IMR-90 (cell line): ENCODE data around the gene EIF1B. TPM values are rescaled to one million over a fixed set of nuclear protein-coding genes. Genes with fewer than 3 reads are reported as not detected.
"Not testable (repeated sequence)": the region's sequence is repeated elsewhere in the genome, so short reads cannot be mapped to it uniquely, and the experiment has no call there.

Source experiments
- ATAC-seq: fragments of 200-7000 bp; cut with Tn5 transposase; 2 replicates; pipeline ENCODE4 v1.9.1; 2020; ENCODE audit warnings: low read depth, mild to moderate bottlenecking, moderate library complexity
- BruUV-seq: library from RNA; stranded (reverse); fragments of 400-500 nt; replicated peaks from 2 replicates; lab custom pipeline; 2021; lab: Mats Ljungman, UMichigan
- CTCF ChIA-PET: fragments of 300-600 bp; formaldehyde crosslinking; extraction: SDS; loops from one replicate; lab custom pipeline; 2021; ENCODE audit warnings: antibody characterized with exemption; lab: Yijun Ruan, JAX
- POLR2A ChIA-PET: fragments of 300-600 bp; sonication (Branson Sonifier 250); formaldehyde crosslinking; loops from one replicate; lab custom pipeline; 2022; ENCODE audit warnings: antibody characterized with exemption; ENCODE audit not compliant: unreplicated experiment; lab: Charles Lee
- DNase-seq: peaks from one replicate; pipeline ENCODE4 v3.0.0; 2013
- H2AFZ ChIP-seq: replicated peaks from 2 replicates; pipeline ENCODE3; 2013; ENCODE audit warnings: low read length, mild to moderate bottlenecking; ENCODE audit not compliant: poor library complexity
- H2AK5ac ChIP-seq: 2 replicates; pipeline ENCODE4 v1.6.1; 2013; ENCODE audit warnings: low read depth, low read length, inconsistent platforms
- H2AK9ac ChIP-seq: replicated peaks from 2 replicates; pipeline ENCODE3; 2013; ENCODE audit warnings: mild to moderate bottlenecking, low read depth, low read length, moderate library complexity; ENCODE audit not compliant: poor library complexity
- H2BK120ac ChIP-seq: 2 replicates; pipeline ENCODE4 v1.6.1; 2013; ENCODE audit warnings: low read depth, low read length, inconsistent platforms
- H2BK15ac ChIP-seq: 3 replicates; pipeline ENCODE4 v1.6.1; 2013; ENCODE audit warnings: low read depth, low read length, inconsistent platforms
- H2BK20ac ChIP-seq: 2 replicates; pipeline ENCODE4 v1.6.1; 2013; ENCODE audit warnings: low read depth, mild to moderate bottlenecking, inconsistent platforms, low read length, moderate library complexity
- H2BK5ac ChIP-seq: 2 replicates; pipeline ENCODE4 v1.6.1; 2013; ENCODE audit warnings: mild to moderate bottlenecking, low read depth, low read length, inconsistent platforms; ENCODE audit not compliant: poor library complexity, severe bottlenecking
- H3K14ac ChIP-seq: replicated peaks from 2 replicates; pipeline ENCODE4 v1.6.1; 2013; ENCODE audit warnings: low read depth, low read length, inconsistent platforms
- H3K18ac ChIP-seq: 2 replicates; pipeline ENCODE4 v1.6.1; 2013; ENCODE audit warnings: low read depth, low read length, control low read depth
- H3K23ac ChIP-seq: 2 replicates; pipeline ENCODE4 v1.6.1; 2013; ENCODE audit warnings: low read depth, low read length, inconsistent platforms
- H3K27ac ChIP-seq: 2 replicates; pipeline ENCODE4 v1.5.1; 2013; ENCODE audit warnings: mild to moderate bottlenecking, control low read depth, low read length; ENCODE audit not compliant: insufficient read depth
- H3K27me3 ChIP-seq: 2 replicates; pipeline ENCODE4 v1.6.1; 2013; ENCODE audit warnings: low read length; ENCODE audit not compliant: control insufficient read depth, insufficient read depth
- H3K36me3 ChIP-seq: 2 replicates; pipeline ENCODE4 v1.6.1; 2013; ENCODE audit warnings: low read length, mixed read lengths; ENCODE audit not compliant: control insufficient read depth, insufficient read depth
- H3K4ac ChIP-seq: 2 replicates; pipeline ENCODE4 v1.6.1; 2013; ENCODE audit warnings: low read depth, low read length, inconsistent platforms
- H3K4me1 ChIP-seq: 2 replicates; pipeline ENCODE4 v1.6.1; 2013; ENCODE audit warnings: low read length, mixed read lengths; ENCODE audit not compliant: control insufficient read depth, insufficient read depth
- H3K4me2 ChIP-seq: 2 replicates; pipeline ENCODE4 v1.6.1; 2013; ENCODE audit warnings: low read depth, mild to moderate bottlenecking, control low read depth, low read length, moderate library complexity
- H3K4me3 ChIP-seq: 2 replicates; pipeline ENCODE4 v1.5.1; 2013; ENCODE audit warnings: low read depth, mild to moderate bottlenecking, control low read depth, low read length, moderate library complexity; ENCODE audit not compliant: insufficient read depth
- H3K56ac ChIP-seq: 2 replicates; pipeline ENCODE4 v1.6.1; 2013; ENCODE audit warnings: low read length, inconsistent platforms; ENCODE audit not compliant: insufficient read depth; ENCODE audit errors: extremely low read depth
- H3K79me1 ChIP-seq, 2 experiments: 2 replicates each; pipeline ENCODE4 v1.6.1; 2013; ENCODE audit warnings: low read length in 2 of 2, inconsistent platforms in 1 of 2, low read depth in 1 of 2
- H3K9ac ChIP-seq: 2 replicates; pipeline ENCODE4 v1.6.1; 2013; ENCODE audit warnings: low read depth, low read length, control low read depth
- H3K9me1 ChIP-seq: 2 replicates; pipeline ENCODE4 v1.6.1; 2013; ENCODE audit warnings: low read length, inconsistent platforms; ENCODE audit not compliant: insufficient read depth
- H3K9me3 ChIP-seq: 2 replicates; pipeline ENCODE4 v1.6.1; 2013; ENCODE audit warnings: low read length; ENCODE audit not compliant: control insufficient read depth, insufficient read depth
- H4K20me1 ChIP-seq: 2 replicates; pipeline ENCODE4 v1.6.1; 2013; ENCODE audit warnings: low read length, inconsistent platforms; ENCODE audit not compliant: insufficient read depth
- H4K5ac ChIP-seq: 2 replicates; pipeline ENCODE4 v1.6.1; 2013; ENCODE audit warnings: mild to moderate bottlenecking, low read depth, low read length, control low read depth
- H4K8ac ChIP-seq, 2 experiments: 2 replicates each; pipeline ENCODE4 v1.6.1; 2013; ENCODE audit warnings: low read depth in 2 of 2, low read length in 2 of 2, control low read depth in 1 of 2, inconsistent platforms in 1 of 2
- H4K91ac ChIP-seq: 2 replicates; pipeline ENCODE4 v1.6.1; 2013; ENCODE audit warnings: low read depth, low read length, inconsistent platforms; ENCODE audit not compliant: insufficient read depth
- WGBS, 2 experiments: methylation state at CpG; one replicate each; pipeline versions ENCODE4 v1.1.5 to v1.1.7; 2013; ENCODE audit warnings: missing lambda C conversion rate in 2 of 2; ENCODE audit not compliant: insufficient read length in 1 of 2; ENCODE audit errors: extremely low coverage in 2 of 2; 5-methylcytosine and 5-hydroxymethylcytosine counted together
- dilution Hi-C: fragments of 300-500 bp; cut with HindIII; formaldehyde crosslinking; loops from one replicate; pipeline ENCODE4 v1.14.3; 2018; ENCODE audit warnings: low sequenced_read_pairs; ENCODE audit not compliant: unreplicated experiment
- in situ Hi-C: fragments of 300-500 bp; cut with MboI; formaldehyde crosslinking; loops from 3 replicates; pipeline ENCODE4 v1.14.3; 2019; ENCODE audit warnings: low sequenced_read_pairs, inconsistent platforms, mixed read lengths
- intact Hi-C: fragments of 100-400 bp; cut with micrococcal nuclease; formaldehyde crosslinking; loops from 2 replicates; pipeline ENCODE4 v1.10.0; 2022
- polyA plus RNA-seq, 3 experiments: library from polyadenylated mRNA; depleted of rRNA; stranded (reverse); fragments of >200 nt; gene quantifications; 2 replicates each; pipeline ENCODE4 v1.2.3, GENCODE V29; 2012; ENCODE audit warnings: low replicate concordance in 1 of 3
- total RNA-seq: library from RNA; depleted of rRNA; stranded (reverse); fragments of >200 nt; gene quantifications from 2 replicates; pipeline ENCODE4 v1.2.3, GENCODE V29; 2012

The EIF1B gene
- total and polyA plus RNA-seq, 2 of the 4 experiments (the other 2 are of a cell fraction): 11.3 to 25.9 TPM

DNA sequence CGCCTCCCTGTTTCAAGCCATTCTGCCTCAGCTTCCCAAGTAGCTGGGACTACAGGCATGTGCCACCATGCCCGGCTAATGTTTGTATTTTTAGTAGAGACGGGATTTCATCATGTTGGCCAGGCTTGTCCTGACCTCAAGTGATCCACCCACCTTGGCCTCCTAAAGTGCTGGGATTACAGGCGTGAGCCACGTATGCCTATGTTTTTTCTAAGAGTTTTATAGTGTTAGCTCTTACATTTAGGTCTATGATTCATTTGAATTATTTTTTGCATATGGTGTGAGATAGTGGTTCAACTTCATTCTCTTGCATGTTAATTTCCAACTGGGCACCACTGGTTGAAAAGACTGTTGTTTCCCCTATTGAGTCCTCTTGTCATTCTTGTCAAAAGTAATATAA is 26.4 kb upstream of the EIF1B start:
- H2BK120ac ChIP-seq, H3K79me1 ChIP-seq, H3K4me3 ChIP-seq, H3K23ac ChIP-seq, H3K27me3 ChIP-seq, BruUV-seq, H2AK5ac ChIP-seq, H3K14ac ChIP-seq, H2AK9ac ChIP-seq, POLR2A ChIA-PET, H3K27ac ChIP-seq, H2AFZ ChIP-seq, CTCF ChIA-PET, H2BK5ac ChIP-seq, H2BK15ac ChIP-seq, H2BK20ac ChIP-seq, dilution Hi-C loops, H4K20me1 ChIP-seq, H3K4me2 ChIP-seq, H3K4ac ChIP-seq, in situ Hi-C loops, H4K5ac ChIP-seq, H3K18ac ChIP-seq, H3K9me3 ChIP-seq, H3K9me1 ChIP-seq, H3K9ac ChIP-seq, DNase-seq, H3K4me1 ChIP-seq, H4K91ac ChIP-seq, intact Hi-C loops, ATAC-seq, H3K36me3 ChIP-seq, H3K56ac ChIP-seq, H4K8ac ChIP-seq: not testable (repeated sequence)
- WGBS, 2 experiments: no CpG with 5 or more reads among the region's 5 CpGs
